ENCODE results near the gene ZSWIM1. TPM values are rescaled to one million over a fixed set of nuclear protein-coding genes. Genes with fewer than 3 reads are reported as not detected.

Gene ZSWIM1
- total and polyA plus RNA-seq, 2 of the 13 experiments (the other 11 are each of a cell fraction or from before 2014, with no cell fraction given), result 9.5 to 11.7 TPM

- TF ChIP-seq TFAP4 (IDR thresholded peaks at IDR 0.05; ENCODE audit: borderline replicate concordance, low read depth) (peak; percentile 89), MAFK (conservative IDR thresholded peaks at IDR 0.05 in 1 of 2, IDR thresholded peaks at IDR 0.05 in 1 of 2; ENCODE audit: low read length in 2 of 2) (peak; percentile 99 to 100), MYC (CRISPR knock-in tag; IDR thresholded peaks at IDR 0.05; ENCODE audit: borderline replicate concordance) (no peak), SPEN (CRISPR knock-in tag; IDR thresholded peaks at IDR 0.05; ENCODE audit: low read depth) (peak; percentile 37; the same call in 1 of the 2 replicates), ZNF891 (CRISPR knock-in tag; IDR thresholded peaks at IDR 0.05) (peak; percentile 71; the same call in 1 of the 2 replicates), HNF4G (IDR thresholded peaks at IDR 0.05; ENCODE audit: borderline replicate concordance, low read depth, low read length) (no peak), HNF4G (CRISPR knock-in tag; IDR thresholded peaks at IDR 0.05; ENCODE audit: borderline replicate concordance, low read depth) (0 out of 2 replicates have a peak, but pooled peaks have one; percentile 15), ZNF136 (CRISPR knock-in tag; IDR thresholded peaks at IDR 0.05; ENCODE audit: low read depth) (0 out of 2 replicates have a peak, but pooled peaks have one; percentile 46), FOXA1 (IDR thresholded peaks at IDR 0.05) (no peak), FOXA1 (CRISPR knock-in tag; IDR thresholded peaks at IDR 0.05) (peak; percentile 63), MTA1 (CRISPR knock-in tag; IDR thresholded peaks at IDR 0.05; ENCODE audit: borderline replicate concordance) (0 out of 2 replicates have a peak, but pooled peaks have one; percentile 15), ZNF75D (CRISPR knock-in tag; IDR thresholded peaks at IDR 0.05; ENCODE audit: borderline replicate concordance) (no peak), SAP130 (CRISPR knock-in tag; IDR thresholded peaks at IDR 0.05; ENCODE audit: low read depth) (peak; percentile 65), RBAK (CRISPR knock-in tag; IDR thresholded peaks at IDR 0.05) (0 out of 2 replicates have a peak, but pooled peaks have one; percentile 33), SOX6 (IDR thresholded peaks at IDR 0.05) (no peak), SOX6 (CRISPR knock-in tag; IDR thresholded peaks at IDR 0.05) (peak; percentile 47), SIN3B (IDR thresholded peaks at IDR 0.05; ENCODE audit: low read length) (no peak), NFYB (CRISPR knock-in tag; IDR thresholded peaks at IDR 0.05) (no peak), SIN3A (IDR thresholded peaks at IDR 0.05; ENCODE audit: borderline replicate concordance, low read depth, low read length) (no peak), PAXIP1 (CRISPR knock-in tag; conservative IDR thresholded peaks at IDR 0.05) (peak; percentile 60), MAZ (IDR thresholded peaks at IDR 0.05; ENCODE audit: borderline replicate concordance, low read depth, low read length) (no peak), MAZ (CRISPR knock-in tag; IDR thresholded peaks at IDR 0.05; ENCODE audit: low read depth) (no peak), ZNF256 (CRISPR knock-in tag; conservative IDR thresholded peaks at IDR 0.05) (no peak), ZNF441 (CRISPR knock-in tag; IDR thresholded peaks at IDR 0.05; ENCODE audit: borderline replicate concordance) (no peak; the same call in none of the 2 replicates)
- TF ChIP-seq, protein P1, sequence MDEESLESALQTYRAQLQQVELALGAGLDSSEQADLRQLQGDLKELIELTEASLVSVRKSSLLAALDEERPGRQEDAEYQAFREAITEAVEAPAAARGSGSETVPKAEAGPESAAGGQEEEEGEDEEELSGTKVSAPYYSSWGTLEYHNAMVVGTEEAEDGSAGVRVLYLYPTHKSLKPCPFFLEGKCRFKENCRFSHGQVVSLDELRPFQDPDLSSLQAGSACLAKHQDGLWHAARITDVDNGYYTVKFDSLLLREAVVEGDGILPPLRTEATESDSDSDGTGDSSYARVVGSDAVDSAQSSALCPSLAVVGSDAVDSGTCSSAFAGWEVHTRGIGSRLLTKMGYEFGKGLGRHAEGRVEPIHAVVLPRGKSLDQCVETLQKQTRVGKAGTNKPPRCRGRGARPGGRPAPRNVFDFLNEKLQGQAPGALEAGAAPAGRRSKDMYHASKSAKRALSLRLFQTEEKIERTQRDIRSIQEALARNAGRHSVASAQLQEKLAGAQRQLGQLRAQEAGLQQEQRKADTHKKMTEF (CRISPR knock-in tag; IDR thresholded peaks at IDR 0.05), result peak; percentile 39
Measured at GRCh38 chr20:45924391-45925261, 43.6 kb downstream of the ZSWIM1 start (continued).
